Measurements from ENCODE around the gene TMEM117.

DNA sequence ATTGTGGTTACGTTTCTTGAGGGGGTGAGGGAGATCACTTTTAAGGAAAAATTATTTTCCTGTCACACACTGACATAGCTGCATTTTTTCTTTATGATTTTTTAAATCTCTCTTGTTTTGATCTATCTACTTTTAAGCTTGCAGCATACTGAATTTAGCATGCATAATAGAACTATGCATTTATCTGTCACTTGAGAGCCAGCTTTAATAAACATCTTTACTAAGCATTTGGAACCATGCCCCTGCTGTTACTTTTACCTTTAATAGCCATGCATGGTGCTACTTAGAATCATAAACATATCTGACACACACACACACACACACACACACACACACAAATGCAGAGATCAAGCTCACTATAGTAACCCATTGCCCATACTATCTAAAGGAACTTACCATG is 554.0 kb downstream of the TMEM117 start:
- TF ChIP-seq, protein P1, sequence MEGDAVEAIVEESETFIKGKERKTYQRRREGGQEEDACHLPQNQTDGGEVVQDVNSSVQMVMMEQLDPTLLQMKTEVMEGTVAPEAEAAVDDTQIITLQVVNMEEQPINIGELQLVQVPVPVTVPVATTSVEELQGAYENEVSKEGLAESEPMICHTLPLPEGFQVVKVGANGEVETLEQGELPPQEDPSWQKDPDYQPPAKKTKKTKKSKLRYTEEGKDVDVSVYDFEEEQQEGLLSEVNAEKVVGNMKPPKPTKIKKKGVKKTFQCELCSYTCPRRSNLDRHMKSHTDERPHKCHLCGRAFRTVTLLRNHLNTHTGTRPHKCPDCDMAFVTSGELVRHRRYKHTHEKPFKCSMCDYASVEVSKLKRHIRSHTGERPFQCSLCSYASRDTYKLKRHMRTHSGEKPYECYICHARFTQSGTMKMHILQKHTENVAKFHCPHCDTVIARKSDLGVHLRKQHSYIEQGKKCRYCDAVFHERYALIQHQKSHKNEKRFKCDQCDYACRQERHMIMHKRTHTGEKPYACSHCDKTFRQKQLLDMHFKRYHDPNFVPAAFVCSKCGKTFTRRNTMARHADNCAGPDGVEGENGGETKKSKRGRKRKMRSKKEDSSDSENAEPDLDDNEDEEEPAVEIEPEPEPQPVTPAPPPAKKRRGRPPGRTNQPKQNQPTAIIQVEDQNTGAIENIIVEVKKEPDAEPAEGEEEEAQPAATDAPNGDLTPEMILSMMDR (conservative IDR thresholded peaks at IDR 0.05; ENCODE audit: low read depth, low read length), result no peak
- no peak for TF ChIP-seq EZH2 (IDR thresholded peaks at IDR 0.05; ENCODE audit: borderline replicate concordance, low read depth, low read length, poor library complexity, severe bottlenecking)

Data from A673 (cell line).